SJCRH30 (cell line): ENCODE results near the gene PTGES3. TPM values are rescaled to one million over a fixed set of nuclear protein-coding genes. Genes with fewer than 3 reads are reported as not detected.
"Not testable (repeated sequence)": the region's sequence is repeated elsewhere in the genome, so short reads cannot be mapped to it uniquely, and the experiment has no call there.

Experiments used
- DNase-seq, 2 experiments: peaks; one replicate each; pipeline ENCODE4 v3.0.0-alpha.2; 2015 to 2020
- H3K27ac ChIP-seq: fragments of 250-450 bp; sonication (Bioruptor Pico); 2 replicates; pipeline ENCODE4 v1.5.1; 2020; ENCODE audit warnings: mild to moderate bottlenecking, moderate library complexity
- H3K27me3 ChIP-seq: fragments of 250-450 bp; sonication (Bioruptor Pico); 2 replicates; pipeline ENCODE4 v1.5.1; 2020; ENCODE audit warnings: mild to moderate bottlenecking, moderate library complexity
- H3K36me3 ChIP-seq: fragments of 250-450 bp; sonication (Bioruptor Pico); 2 replicates; pipeline ENCODE4 v1.5.1; 2020; ENCODE audit warnings: mild to moderate bottlenecking, moderate library complexity
- H3K4me1 ChIP-seq: fragments of 250-450 bp; sonication (Bioruptor Pico); 2 replicates; pipeline ENCODE4 v1.5.1; 2020; ENCODE audit warnings: mild to moderate bottlenecking, moderate library complexity
- H3K4me3 ChIP-seq: fragments of 250-450 bp; sonication (Bioruptor Pico); 2 replicates; pipeline ENCODE4 v1.5.1; 2020; ENCODE audit warnings: mild to moderate bottlenecking, moderate library complexity
- H3K9me3 ChIP-seq: fragments of 250-450 bp; sonication (Bioruptor Pico); replicated peaks from 2 replicates; pipeline ENCODE4 v1.5.1; 2020; ENCODE audit warnings: mild to moderate bottlenecking, moderate library complexity
- total RNA-seq: library from RNA; depleted of rRNA; stranded (reverse); fragments of >200 nt; shearing (Covaris generic); gene quantifications from 2 replicates; pipeline ENCODE4 v1.2.3, GENCODE V29; 2014

PTGES3 gene
- total RNA-seq, 1 experiment from 2014 or later = 251 TPM

GRCh38 chr12:56684745-56685359, 3.2 kb downstream of the PTGES3 start:
- Histone ChIP-seq H3K27ac (no peak overlapping the region), H3K9me3 (no peaks in the 10 kb centered on the region), H3K27me3 (no peaks in the 10 kb centered on the region), H3K4me3 (no peak overlapping the region), H3K36me3 (peaks cover 35% of the 10 kb centered on the region), H3K4me1 (peaks cover 4% of the 10 kb centered on the region)
- DNase-seq = no peak

- Histone ChIP-seq H3K27me3 (no peaks in the 10 kb centered on the region), H3K4me1 (peaks cover 4% of the 10 kb centered on the region), H3K36me3 (peaks cover 52% of the 10 kb centered on the region), H3K4me3 (no peak overlapping the region), H3K27ac (no peak overlapping the region), H3K9me3 (no peaks in the 10 kb centered on the region)
- DNase-seq = no peak
These were observed 5.8 kb downstream of the PTGES3 start for GRCh38 chr12:56682323-56682722.

GRCh38 chr12:56679883-56680575, 8.1 kb downstream of the PTGES3 start:
- H3K27me3 ChIP-seq = no peaks in the 10 kb centered on the region
- no peaks in the 10 kb centered on the region for H3K9me3 ChIP-seq
- H3K4me1 ChIP-seq = peaks cover 4% of the 10 kb centered on the region
- DNase-seq = no peak
- no peak overlapping the region for H3K27ac ChIP-seq
- peaks cover 52% of the 10 kb centered on the region for H3K36me3 ChIP-seq
- no peak overlapping the region for H3K4me3 ChIP-seq

DNA sequence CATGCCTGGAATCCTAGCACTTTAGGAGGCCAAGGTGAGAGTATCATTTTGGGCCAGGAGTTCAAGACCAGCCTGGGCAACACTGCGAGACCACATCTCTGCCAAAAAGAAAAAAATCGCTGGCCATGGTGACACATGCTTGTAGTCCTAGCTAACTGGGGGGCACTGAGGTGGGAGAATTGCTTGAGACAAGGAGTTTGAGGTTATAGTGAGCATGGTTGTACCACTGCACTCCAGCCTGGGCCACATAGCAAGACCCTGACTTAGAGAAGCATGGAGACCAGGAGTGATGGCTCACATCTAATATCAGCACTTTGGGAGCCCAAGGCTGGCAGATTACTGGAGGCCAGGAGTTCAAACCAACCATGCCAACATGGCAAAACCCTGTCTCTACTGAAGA, 9.2 kb downstream of the PTGES3 start:
- Histone ChIP-seq H3K9me3 (no peaks in the 10 kb centered on the region), H3K4me3 (no peak overlapping the region), H3K36me3 (peaks cover 50% of the 10 kb centered on the region), H3K27me3 (no peaks in the 10 kb centered on the region), H3K27ac (no peak overlapping the region), H3K4me1 (peaks cover under 1% of the 10 kb centered on the region; the same call in 1 of the 2 replicates)
- no peak for DNase-seq

GRCh38 chr12:56677680-56678079, 10.4 kb downstream of the PTGES3 start:
- no peaks in the 10 kb centered on the region for H3K4me1 ChIP-seq
- peaks cover 52% of the 10 kb centered on the region for H3K36me3 ChIP-seq
- H3K4me3 ChIP-seq = no peak overlapping the region
- H3K9me3 ChIP-seq = no peaks in the 10 kb centered on the region
- DNase-seq = no peak
- H3K27ac ChIP-seq = no peak overlapping the region
- H3K27me3 ChIP-seq = no peaks in the 10 kb centered on the region

DNA sequence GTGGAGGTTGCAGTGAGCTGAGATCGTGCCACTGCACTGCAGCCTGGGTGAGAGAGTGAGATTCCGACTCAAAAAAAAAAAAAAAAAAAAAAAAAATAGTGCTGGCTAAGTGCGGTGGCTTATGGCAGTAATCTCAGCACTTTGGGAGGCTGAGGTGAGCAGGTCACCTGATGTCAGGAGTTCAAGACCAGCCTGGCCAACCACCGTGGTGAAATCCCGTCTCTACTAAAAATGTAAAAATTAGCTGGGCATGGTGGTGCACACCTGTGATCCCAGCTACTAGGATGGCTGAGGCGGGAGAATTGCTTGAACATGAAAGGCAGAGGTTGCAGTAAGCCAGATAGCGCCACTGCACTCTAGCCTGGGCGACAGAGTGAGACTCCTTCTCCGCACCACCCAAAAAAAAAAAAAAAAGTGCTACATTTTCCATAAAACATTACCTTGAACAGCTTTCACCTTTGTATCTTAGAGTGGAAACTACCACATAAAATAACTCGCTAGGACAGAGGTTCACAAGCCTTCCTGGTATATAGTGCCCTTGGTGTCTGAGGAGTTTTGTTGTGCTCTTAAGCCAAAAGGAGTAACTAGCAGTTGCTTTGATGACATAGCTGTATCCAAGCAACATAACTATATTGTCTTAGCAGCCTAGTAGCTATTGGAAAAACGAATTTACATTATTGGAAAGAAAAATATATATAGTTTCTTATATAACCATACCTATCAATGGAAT, 11.1 kb downstream of the PTGES3 start:
- no peak overlapping the region for H3K4me3 ChIP-seq
- H3K4me1 ChIP-seq = no peaks in the 10 kb centered on the region
- no peaks in the 10 kb centered on the region for H3K9me3 ChIP-seq
- no peak for DNase-seq
- no peak overlapping the region for H3K27ac ChIP-seq
- H3K36me3 ChIP-seq = peaks cover 54% of the 10 kb centered on the region
- H3K27me3 ChIP-seq = no peaks in the 10 kb centered on the region

- no peak for DNase-seq
- no peaks in the 10 kb centered on the region for H3K4me1 ChIP-seq
- H3K36me3 ChIP-seq = peaks cover 76% of the 10 kb centered on the region
These were observed 16.5 kb downstream of the PTGES3 start for GRCh38 chr12:56671608-56672007.

GRCh38 chr12:56670836-56671235, 17.2 kb downstream of the PTGES3 start:
- peaks cover 79% of the 10 kb centered on the region for H3K36me3 ChIP-seq
- DNase-seq = no peak
- H3K4me1 ChIP-seq = no peaks in the 10 kb centered on the region

More at GRCh38 chr12:56671608-56672007, 16.5 kb downstream of the PTGES3 start:
- Histone ChIP-seq H3K4me3 (no peak overlapping the region), H3K27ac (no peak overlapping the region), H3K27me3 (no peaks in the 10 kb centered on the region), H3K9me3 (no peaks in the 10 kb centered on the region)

DNA sequence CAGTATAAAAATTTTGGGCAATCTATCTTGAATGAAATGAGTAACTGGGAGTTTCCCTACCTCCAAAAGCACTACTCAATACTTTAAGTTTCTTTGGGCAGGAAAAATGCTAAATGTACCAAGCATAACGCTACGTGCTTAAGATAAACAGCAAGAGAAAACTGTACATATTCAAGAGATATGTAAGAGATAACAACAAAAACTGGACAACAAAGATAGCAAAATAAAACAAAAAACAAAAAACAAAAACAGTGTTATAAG, 20.0 kb downstream of the PTGES3 start:
- no peaks in the 10 kb centered on the region for H3K27me3 ChIP-seq
- no peak overlapping the region for H3K4me3 ChIP-seq
- no peaks in the 10 kb centered on the region for H3K4me1 ChIP-seq
- DNase-seq = no peak
- H3K9me3 ChIP-seq = no peaks in the 10 kb centered on the region; the same call in 1 of the 2 replicates
- H3K36me3 ChIP-seq = peaks cover 94% of the 10 kb centered on the region
- no peak overlapping the region for H3K27ac ChIP-seq

More at GRCh38 chr12:56670836-56671235, 17.2 kb downstream of the PTGES3 start:
- no peaks in the 10 kb centered on the region for H3K9me3 ChIP-seq
- H3K27ac ChIP-seq = no peak overlapping the region
- no peaks in the 10 kb centered on the region for H3K27me3 ChIP-seq
- H3K4me3 ChIP-seq = no peak overlapping the region

DNA sequence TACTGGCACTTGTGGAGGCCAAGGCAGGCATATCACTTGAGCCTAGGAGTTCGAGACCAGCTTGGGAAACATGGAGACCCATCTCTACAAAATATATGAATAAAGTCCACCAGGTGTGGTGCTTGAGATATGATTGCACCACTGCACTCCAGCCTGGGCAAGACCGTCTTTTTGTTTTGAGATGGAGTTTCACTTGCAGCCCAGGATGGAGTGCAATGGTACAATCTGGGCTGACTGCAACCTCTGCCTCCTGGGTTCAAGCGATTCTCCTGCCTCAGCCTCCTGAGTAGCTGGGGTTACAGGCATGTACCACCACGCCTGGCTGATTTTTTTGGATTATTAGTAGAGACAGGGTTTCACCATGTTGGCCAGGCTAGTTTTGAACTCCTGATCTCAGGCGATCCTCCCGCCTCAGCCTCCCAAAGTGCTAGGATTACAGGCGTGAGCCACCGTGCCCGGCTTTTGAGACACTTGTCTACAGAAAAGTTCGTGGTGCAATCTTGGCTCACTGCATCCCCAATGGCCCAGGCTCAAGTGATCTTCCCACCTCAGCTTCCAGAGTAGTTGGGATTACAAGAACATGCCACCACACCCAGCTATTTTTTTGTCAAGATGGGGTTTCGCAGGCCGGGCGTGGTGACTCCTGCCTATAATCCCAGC, 26.0 kb downstream of the PTGES3 start:
- H3K9me3 ChIP-seq = no peaks in the 10 kb centered on the region; the same call in 1 of the 2 replicates
- H3K36me3 ChIP-seq = peaks cover 39% of the 10 kb centered on the region
- no peaks in the 10 kb centered on the region for H3K27me3 ChIP-seq
- no peak overlapping the region for H3K27ac ChIP-seq
- DNase-seq = no peak
- no peaks in the 10 kb centered on the region for H3K4me1 ChIP-seq
- H3K4me3 ChIP-seq = no peak overlapping the region

DNA sequence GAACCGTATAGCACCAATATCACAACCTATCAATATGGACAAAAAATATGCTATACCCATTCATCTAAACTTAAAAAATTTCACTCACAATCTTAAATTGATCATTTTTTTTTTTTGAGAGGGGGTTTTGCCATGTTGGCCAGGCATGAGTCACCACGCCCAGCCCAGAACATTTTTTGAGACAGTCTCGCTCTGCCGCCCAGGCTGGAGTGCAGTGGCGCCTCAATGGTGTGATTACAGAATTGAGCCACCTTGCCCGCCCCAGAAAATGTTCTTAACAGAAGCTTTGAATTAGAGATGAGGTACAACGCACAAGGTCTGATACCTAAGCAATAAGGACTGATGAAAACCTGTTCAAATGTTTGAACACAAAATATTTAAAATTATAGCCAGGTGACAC, 26.5 kb downstream of the PTGES3 start:
- Histone ChIP-seq H3K4me3 (no peak overlapping the region), H3K27ac (no peak overlapping the region), H3K9me3 (no peaks in the 10 kb centered on the region; the same call in 1 of the 2 replicates), H3K4me1 (no peaks in the 10 kb centered on the region), H3K36me3 (peaks cover 35% of the 10 kb centered on the region), H3K27me3 (no peaks in the 10 kb centered on the region)
- DNase-seq = no peak

DNA sequence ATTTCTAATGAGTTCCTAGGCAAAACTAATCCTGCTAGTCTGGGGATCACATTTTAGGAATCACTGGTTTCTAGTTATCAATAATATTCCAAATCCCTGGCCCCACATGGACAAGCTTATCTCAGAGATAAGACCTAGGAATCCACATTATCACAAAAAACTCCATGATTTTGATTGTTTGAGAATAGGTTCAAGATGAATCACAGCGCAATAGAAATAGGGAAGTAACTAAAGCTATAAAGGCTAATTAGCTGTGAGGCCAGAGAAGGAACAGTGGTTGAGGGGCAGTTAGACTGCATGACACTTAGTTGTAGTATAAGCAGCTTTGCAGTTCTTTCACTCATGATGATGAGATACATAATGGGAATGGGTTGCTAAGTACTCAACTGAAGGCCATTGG, 29.2 kb downstream of the PTGES3 start:
- Histone ChIP-seq H3K4me3 (no peak overlapping the region), H3K27ac (no peak overlapping the region), H3K27me3 (no peaks in the 10 kb centered on the region), H3K9me3 (no peaks in the 10 kb centered on the region; the same call in 1 of the 2 replicates), H3K4me1 (no peaks in the 10 kb centered on the region), H3K36me3 (peaks cover 12% of the 10 kb centered on the region)
- no peak for DNase-seq

DNA sequence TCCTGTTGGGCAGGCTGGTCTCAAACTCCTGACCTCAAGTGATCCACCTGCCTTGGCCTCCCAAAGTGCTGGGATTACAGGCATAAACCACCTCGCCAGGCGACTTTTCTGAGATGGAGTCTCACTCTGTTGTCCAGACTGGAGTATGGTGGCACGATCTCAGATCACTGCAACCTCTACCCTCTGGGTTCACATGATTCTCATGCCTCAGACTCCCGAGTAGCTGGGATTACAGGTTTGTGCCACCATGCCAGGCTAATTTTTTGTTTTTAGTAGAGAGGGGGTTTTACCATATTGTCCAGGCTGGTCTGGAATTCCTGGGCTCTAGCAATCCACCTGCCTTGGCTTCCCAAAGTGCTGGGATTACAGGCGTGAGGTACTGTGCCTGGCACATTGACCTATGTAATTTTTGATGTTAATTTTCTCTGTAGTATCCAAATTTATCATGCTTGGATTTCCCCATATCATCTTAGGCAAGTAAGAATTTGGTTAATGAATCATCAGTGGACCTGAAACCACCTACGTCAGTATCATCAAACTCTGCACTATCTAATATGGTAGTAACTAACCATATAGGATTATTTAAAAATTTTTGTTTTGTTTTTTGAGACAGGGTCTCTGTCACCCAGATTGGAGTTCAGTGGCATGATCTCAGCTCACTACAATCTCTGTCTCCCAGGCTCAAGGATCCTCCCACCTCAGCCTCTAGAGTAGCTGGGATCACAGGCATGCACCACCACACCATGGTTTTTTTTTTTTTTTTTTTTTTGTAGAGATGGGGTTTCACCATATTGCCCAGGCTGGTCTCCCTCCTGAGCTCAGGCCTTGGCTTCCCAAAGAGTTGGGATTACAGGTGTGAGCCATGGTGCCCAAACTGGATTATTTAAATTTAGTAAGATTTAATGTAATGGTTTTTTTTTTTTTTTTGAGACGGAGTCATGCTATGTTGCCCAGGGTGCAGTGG, 30.4 kb downstream of the PTGES3 start:
- Histone ChIP-seq H3K36me3 (no peaks in the 10 kb centered on the region), H3K27me3 (no peaks in the 10 kb centered on the region), H3K27ac (no peak overlapping the region), H3K4me1 (no peaks in the 10 kb centered on the region), H3K4me3 (no peak overlapping the region), H3K9me3 (0 out of 2 replicates have a peak, but pooled peaks cover 2% of the 10 kb centered on the region)
- no peak for DNase-seq

DNA sequence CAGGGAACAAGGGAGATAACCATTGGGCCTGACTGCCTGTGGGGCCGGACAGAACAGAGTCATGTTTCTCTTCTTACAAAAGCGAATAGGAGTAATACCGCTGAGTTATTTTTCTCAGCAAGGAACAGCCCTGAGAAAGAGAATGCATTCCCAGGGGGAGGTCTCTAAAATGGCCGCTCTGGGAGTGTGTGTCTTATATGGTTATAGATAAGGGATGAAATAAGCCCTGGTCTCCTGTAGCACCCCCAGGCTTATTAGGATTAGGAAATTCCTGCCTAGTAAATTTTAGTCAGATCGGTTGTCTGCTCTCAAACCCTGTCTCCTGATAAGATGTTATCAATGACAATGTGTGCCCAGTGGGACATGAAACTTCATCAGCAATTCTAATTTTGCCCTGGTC, 34.3 kb downstream of the PTGES3 start:
- not testable (repeated sequence) for H3K27me3 ChIP-seq, H3K36me3 ChIP-seq, H3K4me3 ChIP-seq, DNase-seq, H3K9me3 ChIP-seq, H3K27ac ChIP-seq, H3K4me1 ChIP-seq
